ENCODE results near the gene OR6X1.

DNA sequence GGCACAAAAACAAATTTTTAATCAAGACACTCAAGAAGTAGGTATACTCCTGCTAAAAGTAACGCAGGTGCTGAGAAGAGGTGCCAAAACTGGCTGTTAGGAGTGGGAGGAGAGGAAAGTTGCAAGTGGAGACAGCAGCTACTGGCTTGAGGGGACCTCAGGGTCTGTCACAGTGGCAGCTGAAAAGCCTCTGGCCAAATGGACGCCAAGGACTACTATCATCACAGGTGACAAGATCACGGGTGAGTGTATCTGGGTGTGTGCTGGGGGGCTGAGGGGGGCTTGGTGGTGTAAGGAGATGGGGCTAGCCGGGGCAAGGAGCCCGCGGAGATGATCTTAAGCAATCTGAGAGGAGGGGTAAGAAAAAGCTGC lies 13.5 kb downstream of the OR6X1 start:
- TF ChIP-seq, protein P1, sequence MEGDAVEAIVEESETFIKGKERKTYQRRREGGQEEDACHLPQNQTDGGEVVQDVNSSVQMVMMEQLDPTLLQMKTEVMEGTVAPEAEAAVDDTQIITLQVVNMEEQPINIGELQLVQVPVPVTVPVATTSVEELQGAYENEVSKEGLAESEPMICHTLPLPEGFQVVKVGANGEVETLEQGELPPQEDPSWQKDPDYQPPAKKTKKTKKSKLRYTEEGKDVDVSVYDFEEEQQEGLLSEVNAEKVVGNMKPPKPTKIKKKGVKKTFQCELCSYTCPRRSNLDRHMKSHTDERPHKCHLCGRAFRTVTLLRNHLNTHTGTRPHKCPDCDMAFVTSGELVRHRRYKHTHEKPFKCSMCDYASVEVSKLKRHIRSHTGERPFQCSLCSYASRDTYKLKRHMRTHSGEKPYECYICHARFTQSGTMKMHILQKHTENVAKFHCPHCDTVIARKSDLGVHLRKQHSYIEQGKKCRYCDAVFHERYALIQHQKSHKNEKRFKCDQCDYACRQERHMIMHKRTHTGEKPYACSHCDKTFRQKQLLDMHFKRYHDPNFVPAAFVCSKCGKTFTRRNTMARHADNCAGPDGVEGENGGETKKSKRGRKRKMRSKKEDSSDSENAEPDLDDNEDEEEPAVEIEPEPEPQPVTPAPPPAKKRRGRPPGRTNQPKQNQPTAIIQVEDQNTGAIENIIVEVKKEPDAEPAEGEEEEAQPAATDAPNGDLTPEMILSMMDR (IDR thresholded peaks at IDR 0.05): no peak
- no peak for TF ChIP-seq EP300 (IDR thresholded peaks at IDR 0.05)
